Activated gamma-delta T cell treated with Interleukin-2 at 50 U/mL for 16 hours (primary cell): ENCODE data around the gene SETBP1.

Source experiments
- DNase-seq: peaks from one replicate; pipeline ENCODE4 v3.0.0-alpha.2; 2020

Gene SETBP1

GRCh38 chr18:44883671-44884070 lies 203.0 kb downstream of the SETBP1 start:
- DNase-seq = no peak

- no peak for DNase-seq
Measured at GRCh38 chr18:44884431-44884830, 203.7 kb downstream of the SETBP1 start.

GRCh38 chr18:44885507-44885906 lies 204.8 kb downstream of the SETBP1 start:
- DNase-seq = no peak

- DNase-seq = no peak
Measured at GRCh38 chr18:44887227-44887631, 206.5 kb downstream of the SETBP1 start.

GRCh38 chr18:44889111-44889510 lies 208.4 kb downstream of the SETBP1 start:
- DNase-seq = no peak

GRCh38 chr18:44893045-44893706 lies 212.5 kb downstream of the SETBP1 start:
- DNase-seq = no peak

GRCh38 chr18:44893966-44894365 lies 213.3 kb downstream of the SETBP1 start:
- DNase-seq = no peak

GRCh38 chr18:44895176-44895798 lies 214.6 kb downstream of the SETBP1 start:
- DNase-seq = no peak

- DNase-seq = no peak
Measured at GRCh38 chr18:44896846-44897245, 216.2 kb downstream of the SETBP1 start.

- DNase-seq = no peak
Measured at GRCh38 chr18:44897411-44897810, 216.7 kb downstream of the SETBP1 start.

GRCh38 chr18:44897816-44898215 lies 217.1 kb downstream of the SETBP1 start:
- no peak for DNase-seq

- DNase-seq = no peak
Measured at GRCh38 chr18:44898498-44898897, 217.8 kb downstream of the SETBP1 start.

- DNase-seq = no peak
Measured at GRCh38 chr18:44899832-44900231, 219.1 kb downstream of the SETBP1 start.

- DNase-seq = no peak
Measured at GRCh38 chr18:44900627-44901026, 219.9 kb downstream of the SETBP1 start.

- no peak for DNase-seq
Measured at GRCh38 chr18:44901283-44901682, 220.6 kb downstream of the SETBP1 start.

GRCh38 chr18:44903327-44903726 lies 222.6 kb downstream of the SETBP1 start:
- DNase-seq = no peak

GRCh38 chr18:44904768-44905167 lies 224.1 kb downstream of the SETBP1 start:
- no peak for DNase-seq

- no peak for DNase-seq
Measured at GRCh38 chr18:44909191-44909719, 228.6 kb downstream of the SETBP1 start.

- DNase-seq = no peak
Measured at GRCh38 chr18:44911260-44911659, 230.6 kb downstream of the SETBP1 start.

GRCh38 chr18:44911773-44912172 lies 231.1 kb downstream of the SETBP1 start:
- no peak for DNase-seq

- DNase-seq = no peak
Measured at GRCh38 chr18:44912740-44913478, 232.2 kb downstream of the SETBP1 start.

- DNase-seq = no peak
Measured at GRCh38 chr18:44914028-44914427, 233.3 kb downstream of the SETBP1 start.

GRCh38 chr18:44915213-44915612 lies 234.5 kb downstream of the SETBP1 start:
- no peak for DNase-seq

- no peak for DNase-seq
Measured at GRCh38 chr18:44915661-44916060, 235.0 kb downstream of the SETBP1 start.
